ENCODE results near the gene DACH1. TPM values are rescaled to one million over a fixed set of nuclear protein-coding genes. Genes with fewer than 3 reads are reported as not detected.

The DACH1 gene
- total and polyA plus RNA-seq, 9 of the 15 experiments (the other 6 are each of a cell fraction or from before 2014, with no cell fraction given): 0.04 to 0.07 (median 0.04) TPM; not detected in 2

DNA sequence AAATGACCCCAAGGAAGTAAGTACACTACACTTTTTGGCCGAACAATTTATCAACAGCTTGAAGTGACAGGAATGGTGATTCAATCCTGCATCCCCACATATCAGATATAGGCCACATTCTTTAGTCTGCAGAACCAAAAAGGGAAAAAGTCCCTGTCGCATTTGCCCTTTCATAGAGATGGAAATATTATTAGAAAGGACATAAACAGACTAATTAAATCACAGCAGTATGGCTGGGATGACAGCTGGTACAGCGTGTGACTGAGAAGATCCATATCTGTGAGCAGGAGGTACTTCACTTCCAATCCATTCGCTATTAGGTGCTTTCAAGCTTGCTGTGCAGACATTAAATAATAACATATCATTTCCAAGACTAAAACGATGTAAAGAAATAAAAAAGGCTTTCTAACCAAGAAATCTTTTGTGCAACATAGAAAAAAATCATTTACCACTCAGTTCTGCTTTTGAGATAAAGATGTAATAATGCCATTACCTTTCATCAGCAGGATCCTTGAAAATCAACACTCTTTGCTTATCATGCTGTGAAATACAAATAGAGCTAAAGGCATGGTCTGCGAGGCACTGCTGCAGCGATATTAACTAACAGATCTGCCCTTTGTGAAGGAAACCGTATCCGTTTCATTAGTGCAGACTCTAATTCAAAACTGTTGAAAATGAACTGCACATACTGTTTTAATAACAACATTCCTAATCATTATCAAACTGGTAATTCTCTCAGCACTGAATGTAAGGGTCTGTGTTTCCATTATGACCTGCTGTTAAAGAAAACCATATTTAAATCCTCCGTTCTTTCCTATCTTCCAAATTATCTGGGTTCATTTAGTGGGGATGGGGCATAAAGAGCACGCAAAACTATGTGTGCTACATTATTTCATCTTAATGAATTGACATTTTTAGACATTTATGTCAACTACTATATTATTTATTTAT is 245.6 kb downstream of the DACH1 start:
- WGBS (ENCODE audit: insufficient coverage, low coverage, missing lambda C conversion rate): 0% methylated on average over 11 of the region's 11 CpGs
- CTCF ChIA-PET (ENCODE audit: low intra/inter-chr PET ratio): no interaction called here
- TF ChIP-seq CREB1 (IDR thresholded peaks at IDR 0.05) (no peak), CREB1 (CRISPR knock-in tag; IDR thresholded peaks at IDR 0.05) (no peak), ZNF274 (IDR thresholded peaks at IDR 0.05; ENCODE audit: borderline replicate concordance, low read depth, low read length) (no peak), RFX1 (IDR thresholded peaks at IDR 0.05) (no peak), LCOR (CRISPR knock-in tag; IDR thresholded peaks at IDR 0.05) (no peak), ARNT (IDR thresholded peaks at IDR 0.05) (no peak), DMBX1 (CRISPR knock-in tag; IDR thresholded peaks at IDR 0.05; ENCODE audit: borderline replicate concordance) (no peak), RAD21 (CRISPR knock-in tag; conservative IDR thresholded peaks at IDR 0.05 in 1 of 2, IDR thresholded peaks at IDR 0.05 in 1 of 2) (no peak), SRSF7 (optimal IDR thresholded peaks at IDR 0.05; ENCODE audit: low read depth, low read length) (no peak), BDP1 (IDR thresholded peaks at IDR 0.05; ENCODE audit: insufficient read depth, insufficient read length) (no peak), ZNF583 (CRISPR knock-in tag; IDR thresholded peaks at IDR 0.05) (no peak), ZNF224 (CRISPR knock-in tag; IDR thresholded peaks at IDR 0.05) (no peak)
- TF ChIP-seq, protein P1, sequence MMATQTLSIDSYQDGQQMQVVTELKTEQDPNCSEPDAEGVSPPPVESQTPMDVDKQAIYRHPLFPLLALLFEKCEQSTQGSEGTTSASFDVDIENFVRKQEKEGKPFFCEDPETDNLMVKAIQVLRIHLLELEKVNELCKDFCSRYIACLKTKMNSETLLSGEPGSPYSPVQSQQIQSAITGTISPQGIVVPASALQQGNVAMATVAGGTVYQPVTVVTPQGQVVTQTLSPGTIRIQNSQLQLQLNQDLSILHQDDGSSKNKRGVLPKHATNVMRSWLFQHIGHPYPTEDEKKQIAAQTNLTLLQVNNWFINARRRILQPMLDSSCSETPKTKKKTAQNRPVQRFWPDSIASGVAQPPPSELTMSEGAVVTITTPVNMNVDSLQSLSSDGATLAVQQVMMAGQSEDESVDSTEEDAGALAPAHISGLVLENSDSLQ (IDR thresholded peaks at IDR 0.05): no peak
- TF ChIP-seq, protein P2, sequence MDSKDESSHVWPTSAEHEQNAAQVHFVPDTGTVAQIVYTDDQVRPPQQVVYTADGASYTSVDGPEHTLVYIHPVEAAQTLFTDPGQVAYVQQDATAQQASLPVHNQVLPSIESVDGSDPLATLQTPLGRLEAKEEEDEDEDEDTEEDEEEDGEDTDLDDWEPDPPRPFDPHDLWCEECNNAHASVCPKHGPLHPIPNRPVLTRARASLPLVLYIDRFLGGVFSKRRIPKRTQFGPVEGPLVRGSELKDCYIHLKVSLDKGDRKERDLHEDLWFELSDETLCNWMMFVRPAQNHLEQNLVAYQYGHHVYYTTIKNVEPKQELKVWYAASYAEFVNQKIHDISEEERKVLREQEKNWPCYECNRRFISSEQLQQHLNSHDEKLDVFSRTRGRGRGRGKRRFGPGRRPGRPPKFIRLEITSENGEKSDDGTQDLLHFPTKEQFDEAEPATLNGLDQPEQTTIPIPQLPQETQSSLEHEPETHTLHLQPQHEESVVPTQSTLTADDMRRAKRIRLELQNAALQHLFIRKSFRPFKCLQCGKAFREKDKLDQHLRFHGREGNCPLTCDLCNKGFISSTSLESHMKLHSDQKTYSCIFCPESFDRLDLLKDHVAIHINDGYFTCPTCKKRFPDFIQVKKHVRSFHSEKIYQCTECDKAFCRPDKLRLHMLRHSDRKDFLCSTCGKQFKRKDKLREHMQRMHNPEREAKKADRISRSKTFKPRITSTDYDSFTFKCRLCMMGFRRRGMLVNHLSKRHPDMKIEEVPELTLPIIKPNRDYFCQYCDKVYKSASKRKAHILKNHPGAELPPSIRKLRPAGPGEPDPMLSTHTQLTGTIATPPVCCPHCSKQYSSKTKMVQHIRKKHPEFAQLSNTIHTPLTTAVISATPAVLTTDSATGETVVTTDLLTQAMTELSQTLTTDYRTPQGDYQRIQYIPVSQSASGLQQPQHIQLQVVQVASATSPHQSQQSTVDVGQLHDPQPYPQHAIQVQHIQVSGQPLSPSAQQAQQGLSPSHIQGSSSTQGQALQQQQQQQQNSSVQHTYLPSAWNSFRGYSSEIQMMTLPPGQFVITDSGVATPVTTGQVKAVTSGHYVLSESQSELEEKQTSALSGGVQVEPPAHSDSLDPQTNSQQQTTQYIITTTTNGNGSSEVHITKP (IDR thresholded peaks at IDR 0.05; ENCODE audit: partially characterized antibody): no peak

More for the DNA sequence above, 245.6 kb downstream of the DACH1 start:
- Histone ChIP-seq H3K9ac (ENCODE audit: insufficient read depth in 1 of 2, low read depth in 2 of 2, low read length in 2 of 2) (no peak overlapping the region), H3K27me3 (ENCODE audit: control insufficient read depth in 2 of 2, insufficient read depth in 2 of 2, low read length in 2 of 2) (no peaks in the 10 kb centered on the region), H3K9me1 (ENCODE audit: control insufficient read depth, insufficient read depth, low read length) (no peaks in the 10 kb centered on the region), H3K9me3 (replicated peaks; ENCODE audit: control insufficient read depth, insufficient read depth, low read depth, low read length) (no peaks in the 10 kb centered on the region), H3K79me2 (ENCODE audit: control insufficient read depth, insufficient read depth, low read length) (no peaks in the 10 kb centered on the region), H2AFZ (ENCODE audit: low read depth, low read length) (no peak overlapping the region), H3K4me3 (no peak overlapping the region), H3K4me2 (ENCODE audit: insufficient read depth, low read length) (no peak overlapping the region), H4K20me1 (replicated peaks; ENCODE audit: control insufficient read depth, insufficient read depth, low read length) (no peaks in the 10 kb centered on the region), H3K27ac (ENCODE audit: extremely low read depth, low read depth, low read length) (no peak overlapping the region), H3K36me3 (ENCODE audit: control insufficient read depth, insufficient read depth, low read length) (no peaks in the 10 kb centered on the region), H3K4me1 (replicated peaks in 1 of 2; ENCODE audit: control insufficient read depth in 2 of 2, insufficient read depth in 2 of 2, low read length in 2 of 2) (no peaks in the 10 kb centered on the region)
- in situ Hi-C loops (cut with MboI): no loop called here
- POLR2A ChIA-PET: no interaction called here
- DNase-seq (ENCODE audit: extremely low read depth in 1 of 4, low spot score in 3 of 4) (no peak), ATAC-seq (no peak), FAIRE-seq (no peak)
- no TSS peak for BruUV-seq (replicated peaks)
- intact Hi-C loops (cut with micrococcal nuclease): no loop called here

Data from K562 (cell line).